Measurements from ENCODE around the gene PRPF40A. TPM values are rescaled to one million over a fixed set of nuclear protein-coding genes. Genes with fewer than 3 reads are reported as not detected.

Gene PRPF40A
- total and polyA plus RNA-seq, 2 of the 8 experiments (the other 6 are each of a cell fraction or from before 2014, with no cell fraction given): 85.5 to 176 TPM

- TF ChIP-seq CHD7 (IDR thresholded peaks at IDR 0.05; ENCODE audit: insufficient replicate concordance, low read length): no peak
- TF ChIP-seq HDAC2 (IDR thresholded peaks at IDR 0.05; ENCODE audit: borderline replicate concordance in 1 of 2, low read depth in 2 of 2, low read length in 2 of 2): no peak
- no peak for TF ChIP-seq POU5F1 (IDR thresholded peaks at IDR 0.05; ENCODE audit: low read depth, low read length)
- TF ChIP-seq CREB1 (IDR thresholded peaks at IDR 0.05): no peak
- TF ChIP-seq MAX (IDR thresholded peaks at IDR 0.05): no peak
- TF ChIP-seq CBX8 (IDR thresholded peaks at IDR 0.05; ENCODE audit: borderline replicate concordance, low read depth, low read length): no peak
- no peak for TF ChIP-seq EGR1 (IDR thresholded peaks at IDR 0.05; ENCODE audit: borderline replicate concordance, low read depth, low read length)
- no peak for TF ChIP-seq BCL11A (IDR thresholded peaks at IDR 0.05; ENCODE audit: low read depth in 2 of 2, low read length in 2 of 2)
- TF ChIP-seq RBBP5 (IDR thresholded peaks at IDR 0.05; ENCODE audit: borderline replicate concordance, low read depth, low read length): no peak
- TF ChIP-seq SIX5 (IDR thresholded peaks at IDR 0.05; ENCODE audit: low read depth, low read length): no peak
- no peak for TF ChIP-seq BACH1 (IDR thresholded peaks at IDR 0.05; ENCODE audit: low read length)
- no peak for TF ChIP-seq CHD1 (IDR thresholded peaks at IDR 0.05; ENCODE audit: low read depth, low read length)
- no peak for TF ChIP-seq SUZ12 (IDR thresholded peaks at IDR 0.05; ENCODE audit: low read length)
Measured at GRCh38 chr2:152708742-152709141, 8.5 kb downstream of the PRPF40A start (continued).

Data from H1 (cell line).